Measurements from ENCODE around the gene MYO7A.

MYO7A gene

GRCh38 chr11:77089004-77089545 lies 39.0 kb upstream of the MYO7A start:
- Histone ChIP-seq H2AFZ (ENCODE audit: low read length) (no peak overlapping the region), H3K9me3 (ENCODE audit: insufficient read depth, low read depth, low read length) (no peaks in the 10 kb centered on the region), H3K36me3 (ENCODE audit: insufficient read depth, low read length) (peaks cover under 1% of the 10 kb centered on the region; the same call in 1 of the 2 replicates), H3K9me2 (replicated peaks; ENCODE audit: low read depth, low read length) (no peaks in the 10 kb centered on the region), H3K27me3 (ENCODE audit: insufficient read depth, low read length, poor library complexity, severe bottlenecking) (no peaks in the 10 kb centered on the region), H3K79me2 (ENCODE audit: insufficient read depth, low read length) (no peaks in the 10 kb centered on the region), H3F3A (ENCODE audit: low read depth) (no peaks in the 10 kb centered on the region), H3K4me2 (ENCODE audit: low read depth, low read length, poor library complexity, severe bottlenecking) (no peak overlapping the region), H3K4me1 (ENCODE audit: insufficient read depth, low read length, poor library complexity, severe bottlenecking) (peaks cover 17% of the 10 kb centered on the region), H3K4me3 (ENCODE audit: low read length, poor library complexity, severe bottlenecking) (no peak overlapping the region), H3K9ac (ENCODE audit: low read depth, low read length, poor library complexity, severe bottlenecking) (no peak overlapping the region), H4K20me1 (ENCODE audit: insufficient read depth, low read length, poor library complexity, severe bottlenecking) (no peaks in the 10 kb centered on the region)
- TF ChIP-seq, protein P1, sequence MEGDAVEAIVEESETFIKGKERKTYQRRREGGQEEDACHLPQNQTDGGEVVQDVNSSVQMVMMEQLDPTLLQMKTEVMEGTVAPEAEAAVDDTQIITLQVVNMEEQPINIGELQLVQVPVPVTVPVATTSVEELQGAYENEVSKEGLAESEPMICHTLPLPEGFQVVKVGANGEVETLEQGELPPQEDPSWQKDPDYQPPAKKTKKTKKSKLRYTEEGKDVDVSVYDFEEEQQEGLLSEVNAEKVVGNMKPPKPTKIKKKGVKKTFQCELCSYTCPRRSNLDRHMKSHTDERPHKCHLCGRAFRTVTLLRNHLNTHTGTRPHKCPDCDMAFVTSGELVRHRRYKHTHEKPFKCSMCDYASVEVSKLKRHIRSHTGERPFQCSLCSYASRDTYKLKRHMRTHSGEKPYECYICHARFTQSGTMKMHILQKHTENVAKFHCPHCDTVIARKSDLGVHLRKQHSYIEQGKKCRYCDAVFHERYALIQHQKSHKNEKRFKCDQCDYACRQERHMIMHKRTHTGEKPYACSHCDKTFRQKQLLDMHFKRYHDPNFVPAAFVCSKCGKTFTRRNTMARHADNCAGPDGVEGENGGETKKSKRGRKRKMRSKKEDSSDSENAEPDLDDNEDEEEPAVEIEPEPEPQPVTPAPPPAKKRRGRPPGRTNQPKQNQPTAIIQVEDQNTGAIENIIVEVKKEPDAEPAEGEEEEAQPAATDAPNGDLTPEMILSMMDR (conservative IDR thresholded peaks at IDR 0.05; ENCODE audit: low read length) = no peak
- no peak for TF ChIP-seq EZH2phosphoT487 (IDR thresholded peaks at IDR 0.05; ENCODE audit: borderline replicate concordance)

GRCh38 chr11:77090046-77090372 lies 38.0 kb upstream of the MYO7A start:
- Histone ChIP-seq H3K36me3 (ENCODE audit: insufficient read depth, low read length) (peaks cover 8% of the 10 kb centered on the region; the same call in 1 of the 2 replicates), H3K9me2 (replicated peaks; ENCODE audit: low read depth, low read length) (no peaks in the 10 kb centered on the region), H3K79me2 (ENCODE audit: insufficient read depth, low read length) (no peaks in the 10 kb centered on the region), H3K9me3 (ENCODE audit: insufficient read depth, low read depth, low read length) (no peaks in the 10 kb centered on the region), H4K20me1 (ENCODE audit: insufficient read depth, low read length, poor library complexity, severe bottlenecking) (no peaks in the 10 kb centered on the region), H3K4me1 (ENCODE audit: insufficient read depth, low read length, poor library complexity, severe bottlenecking) (peaks cover 17% of the 10 kb centered on the region), H3K4me2 (ENCODE audit: low read depth, low read length, poor library complexity, severe bottlenecking) (no peak overlapping the region), H3F3A (ENCODE audit: low read depth) (no peaks in the 10 kb centered on the region), H3K9ac (ENCODE audit: low read depth, low read length, poor library complexity, severe bottlenecking) (no peak overlapping the region), H2AFZ (ENCODE audit: low read length) (no peak overlapping the region), H3K27me3 (ENCODE audit: insufficient read depth, low read length, poor library complexity, severe bottlenecking) (no peaks in the 10 kb centered on the region), H3K4me3 (ENCODE audit: low read length, poor library complexity, severe bottlenecking) (no peak overlapping the region)
- TF ChIP-seq, protein P1 (conservative IDR thresholded peaks at IDR 0.05; ENCODE audit: low read length) = no peak
- TF ChIP-seq EZH2phosphoT487 (IDR thresholded peaks at IDR 0.05; ENCODE audit: borderline replicate concordance) = no peak

DNA sequence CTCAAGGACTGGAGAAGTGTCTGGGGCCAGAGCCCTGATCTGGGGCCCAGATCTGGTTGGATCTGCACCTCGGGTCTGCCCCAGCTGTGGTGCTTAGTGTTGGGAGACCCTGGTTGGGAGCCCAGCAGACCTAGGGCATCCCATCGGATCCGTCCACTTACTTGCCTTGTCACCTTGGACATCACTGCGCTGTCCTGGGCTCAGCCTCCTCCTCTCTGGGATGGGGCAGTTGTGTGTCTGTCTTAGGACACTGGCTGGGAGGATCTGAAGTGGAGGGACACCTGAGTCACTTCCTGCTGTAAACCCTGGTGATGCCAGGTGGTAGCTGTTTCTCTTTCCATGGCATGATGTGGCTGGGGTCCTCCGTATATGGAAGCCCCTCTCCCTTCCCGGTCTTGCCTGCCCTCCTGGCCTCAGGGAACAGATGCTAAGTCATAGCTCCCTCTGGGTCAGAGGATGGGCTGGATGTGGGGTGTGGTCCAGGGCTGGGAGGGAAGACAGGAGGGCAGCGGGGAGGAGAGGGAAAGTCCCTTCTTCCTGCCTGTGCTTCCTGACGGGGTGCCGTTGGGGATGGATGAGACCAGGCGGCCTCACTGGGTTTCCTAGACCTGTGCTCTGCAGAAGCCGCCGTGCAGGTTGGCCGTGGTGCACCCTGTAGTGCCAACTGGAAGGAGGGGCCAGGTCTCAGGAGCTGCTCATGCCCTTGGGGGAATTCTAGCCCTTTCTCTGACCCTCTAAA lies 37.5 kb upstream of the MYO7A start:
- no peaks in the 10 kb centered on the region for H3K27me3 ChIP-seq (ENCODE audit: insufficient read depth, low read length, poor library complexity, severe bottlenecking)
- H3K4me3 ChIP-seq (ENCODE audit: low read length, poor library complexity, severe bottlenecking) = no peak overlapping the region
- peaks cover 8% of the 10 kb centered on the region; the same call in 1 of the 2 replicates for H3K36me3 ChIP-seq (ENCODE audit: insufficient read depth, low read length)
- H3K4me1 ChIP-seq (ENCODE audit: insufficient read depth, low read length, poor library complexity, severe bottlenecking) = peaks cover 17% of the 10 kb centered on the region
- no peak overlapping the region for H2AFZ ChIP-seq (ENCODE audit: low read length)
- H3K79me2 ChIP-seq (ENCODE audit: insufficient read depth, low read length) = no peaks in the 10 kb centered on the region
- no peaks in the 10 kb centered on the region for H3F3A ChIP-seq (ENCODE audit: low read depth)
- H3K9me2 ChIP-seq (replicated peaks; ENCODE audit: low read depth, low read length) = no peaks in the 10 kb centered on the region
- TF ChIP-seq EZH2phosphoT487 (IDR thresholded peaks at IDR 0.05; ENCODE audit: borderline replicate concordance) = no peak
- TF ChIP-seq, protein P1 (conservative IDR thresholded peaks at IDR 0.05; ENCODE audit: low read length) = no peak
- no peaks in the 10 kb centered on the region for H3K9me3 ChIP-seq (ENCODE audit: insufficient read depth, low read depth, low read length)
- no peak overlapping the region for H3K9ac ChIP-seq (ENCODE audit: low read depth, low read length, poor library complexity, severe bottlenecking)
- no peak overlapping the region for H3K4me2 ChIP-seq (ENCODE audit: low read depth, low read length, poor library complexity, severe bottlenecking)
- H4K20me1 ChIP-seq (ENCODE audit: insufficient read depth, low read length, poor library complexity, severe bottlenecking) = no peaks in the 10 kb centered on the region

Measured in Loucy (cell line).